ENCODE results near the gene TACC2.
"Not testable (repeated sequence)": the region's sequence is repeated elsewhere in the genome, so short reads cannot be mapped to it uniquely, and the experiment has no call there.

DNA sequence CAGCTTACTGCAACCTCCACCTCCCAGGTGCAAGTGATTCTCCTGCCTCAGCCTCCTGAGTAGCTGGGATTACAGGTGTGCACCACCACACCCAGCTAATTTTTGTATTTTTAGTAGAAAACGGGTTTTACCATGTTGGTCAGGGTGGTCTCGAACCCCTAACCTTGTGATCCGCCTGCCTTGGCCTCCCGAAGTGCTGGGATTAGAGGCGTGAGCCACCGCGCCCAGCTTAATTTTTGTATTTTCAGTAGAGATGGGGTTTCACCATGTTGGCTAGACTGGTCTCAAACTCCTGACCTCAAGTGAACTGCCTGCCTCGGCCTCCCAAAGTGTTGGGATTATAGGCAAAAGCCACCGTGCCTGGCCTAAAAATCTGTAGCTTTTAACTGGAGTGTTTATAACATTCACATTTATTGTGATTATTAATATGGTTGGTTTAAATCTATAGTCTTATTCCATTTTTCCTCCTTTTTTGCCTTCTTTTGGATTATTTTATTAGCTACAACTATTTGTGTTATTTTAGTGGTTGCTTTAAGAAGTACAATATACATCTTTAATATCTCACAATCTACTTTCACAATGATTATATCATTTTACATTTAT is 77.5 kb downstream of the TACC2 start:
- TF ChIP-seq, protein P1, sequence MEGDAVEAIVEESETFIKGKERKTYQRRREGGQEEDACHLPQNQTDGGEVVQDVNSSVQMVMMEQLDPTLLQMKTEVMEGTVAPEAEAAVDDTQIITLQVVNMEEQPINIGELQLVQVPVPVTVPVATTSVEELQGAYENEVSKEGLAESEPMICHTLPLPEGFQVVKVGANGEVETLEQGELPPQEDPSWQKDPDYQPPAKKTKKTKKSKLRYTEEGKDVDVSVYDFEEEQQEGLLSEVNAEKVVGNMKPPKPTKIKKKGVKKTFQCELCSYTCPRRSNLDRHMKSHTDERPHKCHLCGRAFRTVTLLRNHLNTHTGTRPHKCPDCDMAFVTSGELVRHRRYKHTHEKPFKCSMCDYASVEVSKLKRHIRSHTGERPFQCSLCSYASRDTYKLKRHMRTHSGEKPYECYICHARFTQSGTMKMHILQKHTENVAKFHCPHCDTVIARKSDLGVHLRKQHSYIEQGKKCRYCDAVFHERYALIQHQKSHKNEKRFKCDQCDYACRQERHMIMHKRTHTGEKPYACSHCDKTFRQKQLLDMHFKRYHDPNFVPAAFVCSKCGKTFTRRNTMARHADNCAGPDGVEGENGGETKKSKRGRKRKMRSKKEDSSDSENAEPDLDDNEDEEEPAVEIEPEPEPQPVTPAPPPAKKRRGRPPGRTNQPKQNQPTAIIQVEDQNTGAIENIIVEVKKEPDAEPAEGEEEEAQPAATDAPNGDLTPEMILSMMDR (IDR thresholded peaks at IDR 0.05) = not testable (repeated sequence)
- not testable (repeated sequence) for TF ChIP-seq EZH2, EZH2phosphoT487 (IDR thresholded peaks at IDR 0.05)
